HepG2 (cell line): ENCODE data around the gene CHST14. TPM values are rescaled to one million over a fixed set of nuclear protein-coding genes. Genes with fewer than 3 reads are reported as not detected.

Experiments used
- AHDC1 ChIP-seq: sonication (generic); formaldehyde crosslinking; IDR thresholded peaks from 2 replicates; pipeline ENCODE4 v1.5.1; 2020; ENCODE audit warnings: mild to moderate bottlenecking, missing genetic modification reagents, borderline replicate concordance
- AHR ChIP-seq: IDR thresholded peaks from 2 replicates; pipeline ENCODE4 v1.6.1; 2018; ENCODE audit warnings: missing genetic modification reagents, missing compliant biosample characterization
- FOXM1 ChIP-seq: sonication (generic); formaldehyde crosslinking; IDR thresholded peaks from 2 replicates; pipeline ENCODE4 v1.5.0; 2020; ENCODE audit warnings: missing genetic modification reagents
- GATAD2A ChIP-seq: IDR thresholded peaks from 2 replicates; pipeline ENCODE4 v1.6.1; 2016
- GFI1 ChIP-seq: sonication (generic); formaldehyde crosslinking; IDR thresholded peaks from 2 replicates; pipeline ENCODE4 v1.5.0; 2020; ENCODE audit warnings: missing genetic modification reagents, mild to moderate bottlenecking, borderline replicate concordance
- NR2F1 ChIP-seq, 2 experiments: fragments of 450-650 bp in 1 of 2; formaldehyde crosslinking in 1 of 2; IDR thresholded peaks; 2 replicates each; pipeline versions ENCODE4 v1.5.0 to v1.6.1; 2016 to 2020; ENCODE audit warnings: mild to moderate bottlenecking in 1 of 2, missing compliant biosample characterization in 1 of 2, missing genetic modification reagents in 1 of 2, moderate library complexity in 1 of 2
- PAXIP1 ChIP-seq: sonication (generic); formaldehyde crosslinking; conservative IDR thresholded peaks from 2 replicates; pipeline ENCODE4 v1.4.0; 2020; ENCODE audit warnings: mild to moderate bottlenecking, missing genetic modification reagents, moderate library complexity
- REPIN1 ChIP-seq: sonication (generic); formaldehyde crosslinking; IDR thresholded peaks from 2 replicates; pipeline ENCODE4 v1.8.0; 2022; ENCODE audit warnings: missing genetic modification reagents, low read depth, mild to moderate bottlenecking, borderline replicate concordance
- REXO4 ChIP-seq: sonication (generic); formaldehyde crosslinking; IDR thresholded peaks from 2 replicates; pipeline ENCODE4 v1.8.0; 2022; ENCODE audit warnings: missing genetic modification reagents, mild to moderate bottlenecking, borderline replicate concordance
- RXRB ChIP-seq: IDR thresholded peaks from 2 replicates; pipeline ENCODE4 v1.6.1; 2016; ENCODE audit warnings: borderline replicate concordance, missing genetic modification reagents, missing compliant biosample characterization
- SALL1 ChIP-seq: sonication (generic); formaldehyde crosslinking; IDR thresholded peaks from 2 replicates; pipeline ENCODE4 v1.8.0; 2022; ENCODE audit warnings: mild to moderate bottlenecking, missing genetic modification reagents
- SMC3 ChIP-seq: IDR thresholded peaks from 2 replicates; pipeline ENCODE4 v1.6.1; 2011; ENCODE audit warnings: low read length, improper control_type of control experiment
- SRSF9 ChIP-seq: fragments of 200-400 bp; formaldehyde crosslinking; IDR thresholded peaks from 2 replicates; pipeline ENCODE4 v1.6.1; 2018; ENCODE audit warnings: borderline replicate concordance, mild to moderate bottlenecking, low read depth, low read length; ENCODE audit not compliant: insufficient read depth, poor library complexity, severe bottlenecking
- ZNF251 ChIP-seq: sonication (generic); formaldehyde crosslinking; IDR thresholded peaks from 2 replicates; pipeline ENCODE4 v1.9.0; 2021; ENCODE audit warnings: mild to moderate bottlenecking, missing genetic modification reagents
- ZNF275 ChIP-seq: sonication (generic); formaldehyde crosslinking; IDR thresholded peaks from 2 replicates; pipeline ENCODE4 v1.8.0; 2022; ENCODE audit warnings: missing genetic modification reagents, mild to moderate bottlenecking, inconsistent platforms, borderline replicate concordance
- ZNF510 ChIP-seq: sonication (generic); formaldehyde crosslinking; IDR thresholded peaks from 2 replicates; pipeline ENCODE4 v1.4.0; 2020; ENCODE audit warnings: low read depth, mild to moderate bottlenecking, missing genetic modification reagents
- ZNF577 ChIP-seq: sonication (generic); formaldehyde crosslinking; IDR thresholded peaks from 2 replicates; pipeline ENCODE4 v1.4.0; 2020; ENCODE audit warnings: mild to moderate bottlenecking, low read depth, missing genetic modification reagents, borderline replicate concordance
- ZNF790 ChIP-seq: sonication (generic); formaldehyde crosslinking; IDR thresholded peaks from 2 replicates; pipeline ENCODE4 v1.8.0; 2022; ENCODE audit warnings: missing genetic modification reagents, mild to moderate bottlenecking, borderline replicate concordance
- polyA plus RNA-seq, 8 experiments: library from polyadenylated mRNA; depleted of rRNA in 3 of 8; stranded (reverse) in 7 of 8; unstranded in 1 of 8; fragments of >200 nt; fragmentation: Illumina TruSeq in 4 of 8; extraction: Trizol in 4 of 8; gene quantifications; 2 replicates each; pipeline versions ENCODE4 v1.2.1 to v1.2.3, GENCODE V29; 2011 to 2016; ENCODE audit warnings: low read depth in 4 of 8, missing spikeins in 1 of 8, mixed read lengths in 1 of 8; ENCODE audit not compliant: insufficient read depth in 1 of 8
- total RNA-seq, 5 experiments: library from RNA; depleted of rRNA; stranded (reverse); fragments of >200 nt; fragmentation: Illumina TruSeq; extraction: Trizol; gene quantifications; 2 replicates each; pipeline ENCODE4 v1.2.3, GENCODE V29; 2016; ENCODE audit warnings: low read depth in 1 of 5

The CHST14 gene
- total and polyA plus RNA-seq, 2 of the 13 experiments (the other 11 are each of a cell fraction or from before 2014, with no cell fraction given) = 8.9 to 12.4 TPM

GRCh38 chr15:40441565-40442531, 28.9 kb upstream of the CHST14 start (continued):
- TF ChIP-seq GFI1 (CRISPR knock-in tag) = no peak
- TF ChIP-seq REXO4 (CRISPR knock-in tag) = no peak
- TF ChIP-seq SMC3 = no peak
- no peak for TF ChIP-seq ZNF275 (CRISPR knock-in tag)
- TF ChIP-seq PAXIP1 (CRISPR knock-in tag) = 0 out of 2 replicates have a peak, but pooled peaks have one; percentile 21
- TF ChIP-seq ZNF251 (CRISPR knock-in tag) = no peak
- no peak for TF ChIP-seq ZNF510 (CRISPR knock-in tag)
- TF ChIP-seq ZNF790 (CRISPR knock-in tag) = no peak
- TF ChIP-seq NR2F1 (CRISPR knock-in tag; IDR thresholded peaks at IDR 0.05) = no peak
- TF ChIP-seq ZNF577 = no peak
- no peak for TF ChIP-seq RXRB (CRISPR knock-in tag)
- no peak for TF ChIP-seq AHR (CRISPR knock-in tag)
- no peak for TF ChIP-seq SRSF9
- no peak for TF ChIP-seq GATAD2A (CRISPR knock-in tag)
- no peak for TF ChIP-seq REPIN1 (CRISPR knock-in tag)
- TF ChIP-seq FOXM1 (CRISPR knock-in tag) = no peak
- TF ChIP-seq SALL1 (CRISPR knock-in tag) = peak; percentile 49; the same call in 1 of the 2 replicates
- TF ChIP-seq AHDC1 (CRISPR knock-in tag) = no peak
